Suprapubic skin (tissue), 4 donors: ENCODE data around the gene ARHGAP44. TPM values are rescaled to one million over a fixed set of nuclear protein-coding genes. Genes with fewer than 3 reads are reported as not detected.

Experiments
- DNase-seq, 2 donors: peaks; one replicate each; pipeline ENCODE4 v3.0.0-alpha.2; 2019; ENCODE audit warnings: low spot score in 2 of 2
- H3K27ac ChIP-seq: fragments of 200-600 bp; sonication (generic); one replicate; pipeline ENCODE4 v1.5.1; 2019
- H3K27me3 ChIP-seq: fragments of 200-600 bp; sonication (generic); one replicate; pipeline ENCODE4 v1.5.1; 2019
- H3K36me3 ChIP-seq: fragments of 200-600 bp; sonication (generic); one replicate; pipeline ENCODE4 v1.5.1; 2019
- H3K4me1 ChIP-seq: fragments of 200-600 bp; sonication (generic); one replicate; pipeline ENCODE4 v1.5.1; 2019
- H3K4me3 ChIP-seq: fragments of 200-600 bp; sonication (generic); one replicate; pipeline ENCODE4 v1.5.1; 2019; ENCODE audit warnings: mild to moderate bottlenecking
- H3K9me3 ChIP-seq: fragments of 200-600 bp; sonication (generic); one replicate; pipeline ENCODE4 v1.5.1; 2019
- EP300 ChIP-seq: sonication (generic); formaldehyde crosslinking; IDR thresholded peaks from one replicate; pipeline ENCODE4 v1.6.1; 2017; ENCODE audit warnings: antibody characterized with exemption
- POLR2A ChIP-seq, 2 donors: fragments of 450-650 bp; IDR thresholded peaks; one replicate each; pipeline ENCODE4 v1.6.1; 2017; ENCODE audit warnings: antibody characterized with exemption in 2 of 2, mild to moderate bottlenecking in 2 of 2, moderate library complexity in 2 of 2
- POLR2AphosphoS5 ChIP-seq, 3 donors: sonication (generic); formaldehyde crosslinking; IDR thresholded peaks; one replicate each; pipeline ENCODE4 v1.6.1; 2017; ENCODE audit warnings: antibody characterized with exemption in 3 of 3
- WGBS: methylation state at CpG from one replicate; pipeline ENCODE4 v1.1.5; 2018; 5-methylcytosine and 5-hydroxymethylcytosine counted together
- total RNA-seq, 4 donors: library from RNA; depleted of rRNA; stranded (reverse); fragments of >200 nt; gene quantifications; one replicate each; pipeline ENCODE4 v1.1.0, GENCODE V29; 2016
- TF ChIP-seq, protein P1 (sequence below), 2 donors: fragments of 200-600 bp in 1 of 2; fragments of 450-650 bp in 1 of 2; sonication (generic) in 1 of 2; IDR thresholded peaks; one replicate each; pipeline ENCODE4 v1.5.1; 2016 to 2019; ENCODE audit warnings: antibody characterized with exemption in 2 of 2, mild to moderate bottlenecking in 1 of 2, moderate library complexity in 1 of 2

ARHGAP44 gene
- total RNA-seq, 4 donors from 2014 or later = 3.5 to 7.1 (median 5.3) TPM

GRCh38 chr17:12744786-12745185 lies 44.5 kb upstream of the ARHGAP44 start:
- Histone ChIP-seq H3K27ac (no peak overlapping the region), H3K27me3 (peaks cover 3% of the 10 kb centered on the region), H3K4me3 (no peak overlapping the region), H3K36me3 (no peaks in the 10 kb centered on the region), H3K4me1 (peaks cover 3% of the 10 kb centered on the region), H3K9me3 (no peaks in the 10 kb centered on the region)
- WGBS = 100% methylated on average over 1 of the region's 1 CpG
- TF ChIP-seq, protein P1, sequence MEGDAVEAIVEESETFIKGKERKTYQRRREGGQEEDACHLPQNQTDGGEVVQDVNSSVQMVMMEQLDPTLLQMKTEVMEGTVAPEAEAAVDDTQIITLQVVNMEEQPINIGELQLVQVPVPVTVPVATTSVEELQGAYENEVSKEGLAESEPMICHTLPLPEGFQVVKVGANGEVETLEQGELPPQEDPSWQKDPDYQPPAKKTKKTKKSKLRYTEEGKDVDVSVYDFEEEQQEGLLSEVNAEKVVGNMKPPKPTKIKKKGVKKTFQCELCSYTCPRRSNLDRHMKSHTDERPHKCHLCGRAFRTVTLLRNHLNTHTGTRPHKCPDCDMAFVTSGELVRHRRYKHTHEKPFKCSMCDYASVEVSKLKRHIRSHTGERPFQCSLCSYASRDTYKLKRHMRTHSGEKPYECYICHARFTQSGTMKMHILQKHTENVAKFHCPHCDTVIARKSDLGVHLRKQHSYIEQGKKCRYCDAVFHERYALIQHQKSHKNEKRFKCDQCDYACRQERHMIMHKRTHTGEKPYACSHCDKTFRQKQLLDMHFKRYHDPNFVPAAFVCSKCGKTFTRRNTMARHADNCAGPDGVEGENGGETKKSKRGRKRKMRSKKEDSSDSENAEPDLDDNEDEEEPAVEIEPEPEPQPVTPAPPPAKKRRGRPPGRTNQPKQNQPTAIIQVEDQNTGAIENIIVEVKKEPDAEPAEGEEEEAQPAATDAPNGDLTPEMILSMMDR (IDR thresholded peaks at IDR 0.05) = no peak
- TF ChIP-seq POLR2AphosphoS5 (IDR thresholded peaks at IDR 0.05) (no peak), POLR2A (IDR thresholded peaks at IDR 0.05) (no peak), EP300 (no peak)
- no peak for DNase-seq

- WGBS = 92% methylated on average over 7 of the region's 7 CpGs
Measured at GRCh38 chr17:12745486-12745885, 43.8 kb upstream of the ARHGAP44 start.

DNA sequence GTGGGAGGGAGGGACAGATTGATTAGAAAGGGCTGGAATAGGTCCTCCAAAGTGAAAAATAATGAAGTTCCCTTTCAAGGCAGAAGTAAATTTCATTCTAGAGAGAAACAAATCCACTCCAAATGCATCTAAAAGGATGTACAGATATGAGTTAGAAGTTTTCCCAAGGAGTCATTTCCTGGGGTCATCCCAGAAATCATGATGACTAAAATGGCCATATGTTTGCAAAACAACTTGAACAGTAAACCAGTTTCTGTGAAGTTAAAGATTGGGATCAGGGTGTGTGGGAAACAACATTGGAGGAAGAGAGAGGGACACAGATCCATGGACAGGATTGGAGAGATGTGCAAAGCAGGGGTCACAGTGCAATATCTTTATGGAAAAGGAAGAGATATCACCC lies 32.5 kb upstream of the ARHGAP44 start:
- Histone ChIP-seq H3K27me3 (peaks cover under 1% of the 10 kb centered on the region), H3K36me3 (no peaks in the 10 kb centered on the region), H3K4me3 (no peak overlapping the region), H3K4me1 (no peaks in the 10 kb centered on the region), H3K9me3 (no peaks in the 10 kb centered on the region), H3K27ac (no peak overlapping the region)
- DNase-seq = no peak
- TF ChIP-seq POLR2A (IDR thresholded peaks at IDR 0.05) (no peak), EP300 (no peak), POLR2AphosphoS5 (IDR thresholded peaks at IDR 0.05) (no peak)
- TF ChIP-seq, protein P1 (IDR thresholded peaks at IDR 0.05) = no peak

More at GRCh38 chr17:12745486-12745885, 43.8 kb upstream of the ARHGAP44 start:
- H3K27me3 ChIP-seq = no peaks in the 10 kb centered on the region
- no peaks in the 10 kb centered on the region for H3K9me3 ChIP-seq
- H3K27ac ChIP-seq = no peak overlapping the region
- H3K4me3 ChIP-seq = no peak overlapping the region
- no peak for DNase-seq
- peaks cover 3% of the 10 kb centered on the region for H3K4me1 ChIP-seq
- no peaks in the 10 kb centered on the region for H3K36me3 ChIP-seq
- TF ChIP-seq POLR2A (IDR thresholded peaks at IDR 0.05) (no peak), POLR2AphosphoS5 (IDR thresholded peaks at IDR 0.05) (no peak), EP300 (no peak)
- TF ChIP-seq, protein P1 (IDR thresholded peaks at IDR 0.05) = no peak

DNA sequence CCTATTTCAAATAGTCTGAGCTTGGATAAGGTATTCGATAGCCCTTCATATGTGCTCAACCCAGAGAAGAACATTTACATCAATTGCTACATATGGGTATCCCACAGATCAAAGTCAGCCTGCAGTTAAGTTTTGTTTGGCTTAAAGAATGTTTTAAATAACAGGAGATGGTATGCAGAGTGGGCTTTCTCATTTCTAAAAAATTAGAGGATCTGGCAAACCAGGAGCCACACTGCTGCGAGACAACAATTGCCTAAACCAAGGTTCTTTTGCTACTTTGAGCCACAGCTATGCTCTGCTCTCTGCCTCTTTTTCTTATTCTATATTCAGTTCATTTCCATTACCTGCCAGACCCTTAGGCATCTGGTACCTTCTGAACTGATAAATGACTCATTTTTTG lies 30.2 kb upstream of the ARHGAP44 start:
- H3K9me3 ChIP-seq = no peaks in the 10 kb centered on the region
- no peak overlapping the region for H3K4me3 ChIP-seq
- TF ChIP-seq, protein P1 (IDR thresholded peaks at IDR 0.05) = no peak
- TF ChIP-seq EP300 = no peak
- TF ChIP-seq POLR2AphosphoS5 (IDR thresholded peaks at IDR 0.05) = no peak
- no peak for TF ChIP-seq POLR2A (IDR thresholded peaks at IDR 0.05)
- H3K36me3 ChIP-seq = no peaks in the 10 kb centered on the region
- no peak overlapping the region for H3K27ac ChIP-seq
- no peaks in the 10 kb centered on the region for H3K27me3 ChIP-seq
- 66% methylated on average over 2 of the region's 2 CpGs for WGBS
- DNase-seq = no peak
- no peaks in the 10 kb centered on the region for H3K4me1 ChIP-seq

- H3K27ac ChIP-seq = no peak overlapping the region
- H3K27me3 ChIP-seq = no peaks in the 10 kb centered on the region
- no peaks in the 10 kb centered on the region for H3K9me3 ChIP-seq
- no peak overlapping the region for H3K4me3 ChIP-seq
- DNase-seq = no peak
- H3K36me3 ChIP-seq = no peaks in the 10 kb centered on the region
- no peaks in the 10 kb centered on the region for H3K4me1 ChIP-seq
- 35% methylated on average over 6 of the region's 6 CpGs for WGBS
- no peak for TF ChIP-seq POLR2AphosphoS5 (IDR thresholded peaks at IDR 0.05)
Measured at GRCh38 chr17:12765548-12765947, 23.8 kb upstream of the ARHGAP44 start.

- H3K36me3 ChIP-seq = no peaks in the 10 kb centered on the region
- DNase-seq = no peak
- TF ChIP-seq, protein P1 (IDR thresholded peaks at IDR 0.05) = no peak
- TF ChIP-seq POLR2A (IDR thresholded peaks at IDR 0.05) = no peak
- no peak for TF ChIP-seq EP300
- TF ChIP-seq POLR2AphosphoS5 (IDR thresholded peaks at IDR 0.05) = no peak
- WGBS = 64% methylated on average over 4 of the region's 4 CpGs
- H3K27ac ChIP-seq = no peak overlapping the region
- no peaks in the 10 kb centered on the region for H3K4me1 ChIP-seq
- no peak overlapping the region for H3K4me3 ChIP-seq
- H3K27me3 ChIP-seq = no peaks in the 10 kb centered on the region
- H3K9me3 ChIP-seq = no peaks in the 10 kb centered on the region
Measured at GRCh38 chr17:12768255-12768654, 21.0 kb upstream of the ARHGAP44 start.
